Right kidney (tissue), 1 donor: Measurements from ENCODE around the gene MIR17HG.

Experiments used
- DNase-seq: peaks from one replicate; pipeline ENCODE4 v3.0.0-alpha.2; 2016

The MIR17HG gene

GRCh38 chr13:91368676-91369440 is 21.4 kb downstream of the MIR17HG start:
- DNase-seq: no peak

GRCh38 chr13:91369441-91369831 is 21.9 kb downstream of the MIR17HG start:
- DNase-seq: no peak

GRCh38 chr13:91370501-91370900 is 23.0 kb downstream of the MIR17HG start:
- no peak for DNase-seq

GRCh38 chr13:91372911-91373310 is 25.4 kb downstream of the MIR17HG start:
- no peak for DNase-seq

- DNase-seq: no peak
Measured at GRCh38 chr13:91375116-91375729, 27.7 kb downstream of the MIR17HG start.

GRCh38 chr13:91381371-91381770 is 33.9 kb downstream of the MIR17HG start:
- DNase-seq: no peak

- DNase-seq: no peak
Measured at GRCh38 chr13:91383836-91384235, 36.3 kb downstream of the MIR17HG start.

GRCh38 chr13:91384896-91385295 is 37.4 kb downstream of the MIR17HG start:
- no peak for DNase-seq

GRCh38 chr13:91389186-91389585 is 41.7 kb downstream of the MIR17HG start:
- DNase-seq: no peak

GRCh38 chr13:91397595-91397994 is 50.1 kb downstream of the MIR17HG start:
- no peak for DNase-seq

GRCh38 chr13:91398413-91399188 is 51.1 kb downstream of the MIR17HG start, which contains the start of gene GPC5:
GPC5 (plus strand) TSS chr13:91398621.
- DNase-seq: peak; percentile 87

GRCh38 chr13:91399189-91400062 is 51.9 kb downstream of the MIR17HG start:
- DNase-seq: no peak

- peak; percentile 36 for DNase-seq
Measured at GRCh38 chr13:91400063-91400399, 52.5 kb downstream of the MIR17HG start.

- no peak for DNase-seq
Measured at GRCh38 chr13:91400671-91401070, 53.2 kb downstream of the MIR17HG start.

- DNase-seq: no peak
Measured at GRCh38 chr13:91401920-91402319, 54.4 kb downstream of the MIR17HG start.
